Measurements from ENCODE around the gene MYPOP.
A peak's percentile ranks its signal among the peaks of the same experiment; 100 is the strongest.

Gene MYPOP

GRCh38 chr19:45917421-45918091 is 15.1 kb upstream of the MYPOP start:
- Histone ChIP-seq H3K9ac (ENCODE audit: low read depth, low read length, poor library complexity) (no peak overlapping the region), H4K91ac (ENCODE audit: low read depth, low read length, poor library complexity) (no peak overlapping the region), H2BK12ac (ENCODE audit: low read length) (no peak overlapping the region), H3K27ac (replicated peaks; ENCODE audit: low read length) (no peak overlapping the region), H3K36me3 (replicated peaks in 1 of 2; ENCODE audit: control insufficient read depth in 2 of 2, insufficient read depth in 2 of 2, low read length in 2 of 2) (no peaks in the 10 kb centered on the region), H2AK5ac (ENCODE audit: low read depth, low read length) (no peak overlapping the region), H3K23ac (ENCODE audit: low read depth, low read length, poor library complexity) (no peak overlapping the region), H3K4me1 (ENCODE audit: control insufficient read depth in 2 of 2, insufficient read depth in 1 of 2, low read depth in 1 of 2, low read length in 2 of 2) (peaks cover 11% of the 10 kb centered on the region in 2 donors), H3K79me1 (ENCODE audit: low read depth, low read length) (no peaks in the 10 kb centered on the region), H4K8ac (ENCODE audit: low read depth, low read length) (no peak overlapping the region), H2AFZ (ENCODE audit: low read length) (no peak overlapping the region), H3K4me2 (ENCODE audit: insufficient read depth, low read length, poor library complexity, severe bottlenecking) (no peak overlapping the region), H3K9me3 (replicated peaks in 1 of 2; ENCODE audit: control insufficient read depth in 2 of 2, insufficient read depth in 1 of 2, low read depth in 1 of 2, low read length in 2 of 2) (no peaks in the 10 kb centered on the region), H3K27me3 (ENCODE audit: control insufficient read depth in 3 of 3, insufficient read depth in 3 of 3, low read depth in 1 of 3, low read length in 3 of 3) (no peaks in the 10 kb centered on the region), H2BK15ac (ENCODE audit: low read length) (no peak overlapping the region), H3K4me3 (ENCODE audit: low read length in 2 of 2) (no peak overlapping the region), H2BK120ac (ENCODE audit: low read depth, low read length) (no peak overlapping the region), H2BK5ac (ENCODE audit: low read length) (no peak overlapping the region), H3K18ac (ENCODE audit: low read length) (no peak overlapping the region), H3K4ac (ENCODE audit: low read length) (no peak overlapping the region), H3K14ac (ENCODE audit: low read length) (no peak overlapping the region)
- DNase-seq (ENCODE audit: low spot score) = no peak
- no CpG with 5 or more reads among the region's 4 CpGs for WGBS, 2 donors (ENCODE audit: extremely low coverage in 2 of 2, insufficient read length in 2 of 2, insufficient replicate concordance in 1 of 2)

- H2BK5ac ChIP-seq (ENCODE audit: low read length) = peak within 1 kb of the TSS; percentile 70
- no peaks in the 10 kb centered on the region for H3K79me1 ChIP-seq (ENCODE audit: low read depth, low read length)
- peaks cover 0 to 4% (median 0%) of the 10 kb centered on the region in 3 experiments for H3K27me3 ChIP-seq (ENCODE audit: control insufficient read depth in 3 of 3, insufficient read depth in 3 of 3, low read depth in 1 of 3, low read length in 3 of 3)
- H3K36me3 ChIP-seq (replicated peaks in 1 of 2; ENCODE audit: control insufficient read depth in 2 of 2, insufficient read depth in 2 of 2, low read length in 2 of 2) = no peaks in the 10 kb centered on the region
- WGBS, 2 donors (ENCODE audit: extremely low coverage in 2 of 2, insufficient read length in 2 of 2, insufficient replicate concordance in 1 of 2) = no CpG with 5 or more reads among the region's 44 CpGs
- H2BK15ac ChIP-seq (ENCODE audit: low read length) = peak within 1 kb of the TSS; percentile 88
- peak within 1 kb of the TSS; percentile 32 for H3K23ac ChIP-seq (ENCODE audit: low read depth, low read length, poor library complexity)
- H3K4me1 ChIP-seq (ENCODE audit: control insufficient read depth in 2 of 2, insufficient read depth in 1 of 2, low read depth in 1 of 2, low read length in 2 of 2) = peaks cover 0 to 2% of the 10 kb centered on the region in 2 donors
- H3K18ac ChIP-seq (ENCODE audit: low read length) = peak within 1 kb of the TSS; percentile 95
- peak; percentile 43 for DNase-seq (ENCODE audit: low spot score)
- no peak within 1 kb of the TSS for H3K27ac ChIP-seq (replicated peaks; ENCODE audit: low read length)
- H4K91ac ChIP-seq (ENCODE audit: low read depth, low read length, poor library complexity) = no peak within 1 kb of the TSS
- H3K9ac ChIP-seq (ENCODE audit: low read depth, low read length, poor library complexity) = no peak within 1 kb of the TSS
- H3K9me3 ChIP-seq (replicated peaks in 1 of 2; ENCODE audit: control insufficient read depth in 2 of 2, insufficient read depth in 1 of 2, low read depth in 1 of 2, low read length in 2 of 2) = no peaks in the 10 kb centered on the region
- peak within 1 kb of the TSS; percentile 85 for H2AK5ac ChIP-seq (ENCODE audit: low read depth, low read length)
- H4K8ac ChIP-seq (ENCODE audit: low read depth, low read length) = peak within 1 kb of the TSS; percentile 57
- peak within 1 kb of the TSS; percentile 30 for H2BK12ac ChIP-seq (ENCODE audit: low read length)
- H2BK120ac ChIP-seq (ENCODE audit: low read depth, low read length) = no peak within 1 kb of the TSS
- H3K4me3 ChIP-seq (ENCODE audit: low read length in 2 of 2) = no peak within 1 kb of the TSS
- peak within 1 kb of the TSS; percentile 72 for H2AFZ ChIP-seq (ENCODE audit: low read length)
- H3K4me2 ChIP-seq (ENCODE audit: insufficient read depth, low read length, poor library complexity, severe bottlenecking) = no peak within 1 kb of the TSS
- H3K4ac ChIP-seq (ENCODE audit: low read length) = no peak within 1 kb of the TSS
- H3K14ac ChIP-seq (ENCODE audit: low read length) = peak within 1 kb of the TSS; percentile 49
Observed at GRCh38 chr19:45913874-45914830, 11.7 kb upstream of the MYPOP start, which contains the start of gene NANOS2. TSS of gene NANOS2 (minus strand) at chr19:45914778. CDS start at chr19:45914693, 85 bp downstream.

- H3K27me3 ChIP-seq (ENCODE audit: control insufficient read depth in 3 of 3, insufficient read depth in 3 of 3, low read depth in 1 of 3, low read length in 3 of 3) = peaks cover 0 to 4% (median 0%) of the 10 kb centered on the region in 3 experiments
- DNase-seq (ENCODE audit: low spot score) = no peak
- H3K36me3 ChIP-seq (replicated peaks in 1 of 2; ENCODE audit: control insufficient read depth in 2 of 2, insufficient read depth in 2 of 2, low read length in 2 of 2) = no peaks in the 10 kb centered on the region
- no peak overlapping the region for H3K4me3 ChIP-seq (ENCODE audit: low read length in 2 of 2)
- no peak overlapping the region for H2AK5ac ChIP-seq (ENCODE audit: low read depth, low read length)
- H2AFZ ChIP-seq (ENCODE audit: low read length) = peak overlapping the region; percentile 33
- H3K9me3 ChIP-seq (replicated peaks in 1 of 2; ENCODE audit: control insufficient read depth in 2 of 2, insufficient read depth in 1 of 2, low read depth in 1 of 2, low read length in 2 of 2) = no peaks in the 10 kb centered on the region
- H3K18ac ChIP-seq (ENCODE audit: low read length) = no peak overlapping the region
- no peak overlapping the region for H3K14ac ChIP-seq (ENCODE audit: low read length)
- H2BK5ac ChIP-seq (ENCODE audit: low read length) = no peak overlapping the region
- no peak overlapping the region for H3K4ac ChIP-seq (ENCODE audit: low read length)
- no peaks in the 10 kb centered on the region for H3K79me1 ChIP-seq (ENCODE audit: low read depth, low read length)
- no peak overlapping the region for H3K4me2 ChIP-seq (ENCODE audit: insufficient read depth, low read length, poor library complexity, severe bottlenecking)
- H3K27ac ChIP-seq (replicated peaks; ENCODE audit: low read length) = no peak overlapping the region
- no peak overlapping the region for H3K23ac ChIP-seq (ENCODE audit: low read depth, low read length, poor library complexity)
- no peak overlapping the region for H2BK120ac ChIP-seq (ENCODE audit: low read depth, low read length)
- no peak overlapping the region for H2BK15ac ChIP-seq (ENCODE audit: low read length)
- no peak overlapping the region for H2BK12ac ChIP-seq (ENCODE audit: low read length)
- peaks cover 0 to 2% of the 10 kb centered on the region in 2 donors for H3K4me1 ChIP-seq (ENCODE audit: control insufficient read depth in 2 of 2, insufficient read depth in 1 of 2, low read depth in 1 of 2, low read length in 2 of 2)
- no peak overlapping the region for H4K91ac ChIP-seq (ENCODE audit: low read depth, low read length, poor library complexity)
- H4K8ac ChIP-seq (ENCODE audit: low read depth, low read length) = no peak overlapping the region
- H3K9ac ChIP-seq (ENCODE audit: low read depth, low read length, poor library complexity) = no peak overlapping the region
- WGBS, 2 donors (ENCODE audit: extremely low coverage in 2 of 2, insufficient read length in 2 of 2, insufficient replicate concordance in 1 of 2) = no CpG with 5 or more reads among the region's 8 CpGs
Observed at GRCh38 chr19:45911291-45911690, 8.9 kb upstream of the MYPOP start.

- Histone ChIP-seq H3K4ac (ENCODE audit: low read length) (no peak overlapping the region), H3K4me2 (ENCODE audit: insufficient read depth, low read length, poor library complexity, severe bottlenecking) (no peak overlapping the region), H3K14ac (ENCODE audit: low read length) (no peak overlapping the region), H3K4me1 (ENCODE audit: control insufficient read depth in 2 of 2, insufficient read depth in 1 of 2, low read depth in 1 of 2, low read length in 2 of 2) (no peaks in the 10 kb centered on the region), H4K91ac (ENCODE audit: low read depth, low read length, poor library complexity) (no peak overlapping the region), H2BK15ac (ENCODE audit: low read length) (peak overlapping the region; percentile 45), H2AK5ac (ENCODE audit: low read depth, low read length) (no peak overlapping the region), H3K27ac (replicated peaks; ENCODE audit: low read length) (no peak overlapping the region), H3K27me3 (ENCODE audit: control insufficient read depth in 3 of 3, insufficient read depth in 3 of 3, low read depth in 1 of 3, low read length in 3 of 3) (peaks cover 0 to 4% (median 0%) of the 10 kb centered on the region in 3 experiments), H2BK5ac (ENCODE audit: low read length) (no peak overlapping the region), H3K9ac (ENCODE audit: low read depth, low read length, poor library complexity) (no peak overlapping the region), H3K79me1 (ENCODE audit: low read depth, low read length) (no peaks in the 10 kb centered on the region), H2BK120ac (ENCODE audit: low read depth, low read length) (no peak overlapping the region), H3K23ac (ENCODE audit: low read depth, low read length, poor library complexity) (peak overlapping the region; percentile 34), H3K9me3 (replicated peaks in 1 of 2; ENCODE audit: control insufficient read depth in 2 of 2, insufficient read depth in 1 of 2, low read depth in 1 of 2, low read length in 2 of 2) (no peaks in the 10 kb centered on the region), H3K36me3 (replicated peaks in 1 of 2; ENCODE audit: control insufficient read depth in 2 of 2, insufficient read depth in 2 of 2, low read length in 2 of 2) (no peaks in the 10 kb centered on the region), H4K8ac (ENCODE audit: low read depth, low read length) (no peak overlapping the region), H2AFZ (ENCODE audit: low read length) (peak overlapping the region; percentile 36), H3K18ac (ENCODE audit: low read length) (no peak overlapping the region), H2BK12ac (ENCODE audit: low read length) (no peak overlapping the region), H3K4me3 (ENCODE audit: low read length in 2 of 2) (no peak overlapping the region)
- no CpG with 5 or more reads among the region's 5 CpGs for WGBS, 2 donors (ENCODE audit: extremely low coverage in 2 of 2, insufficient read length in 2 of 2, insufficient replicate concordance in 1 of 2)
- DNase-seq (ENCODE audit: low spot score) = no peak
Observed at GRCh38 chr19:45908956-45909355, 6.5 kb upstream of the MYPOP start.

Measured in neuronal stem cell (in vitro differentiated cells).